ENCODE data around the gene DAW1.
"Not testable (repeated sequence)": the region's sequence is repeated elsewhere in the genome, so short reads cannot be mapped to it uniquely, and the experiment has no call there.

The DAW1 gene, protein sequence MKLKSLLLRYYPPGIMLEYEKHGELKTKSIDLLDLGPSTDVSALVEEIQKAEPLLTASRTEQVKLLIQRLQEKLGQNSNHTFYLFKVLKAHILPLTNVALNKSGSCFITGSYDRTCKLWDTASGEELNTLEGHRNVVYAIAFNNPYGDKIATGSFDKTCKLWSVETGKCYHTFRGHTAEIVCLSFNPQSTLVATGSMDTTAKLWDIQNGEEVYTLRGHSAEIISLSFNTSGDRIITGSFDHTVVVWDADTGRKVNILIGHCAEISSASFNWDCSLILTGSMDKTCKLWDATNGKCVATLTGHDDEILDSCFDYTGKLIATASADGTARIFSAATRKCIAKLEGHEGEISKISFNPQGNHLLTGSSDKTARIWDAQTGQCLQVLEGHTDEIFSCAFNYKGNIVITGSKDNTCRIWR
- total RNA-seq, result 0 reads per million in 4 donors

DNA sequence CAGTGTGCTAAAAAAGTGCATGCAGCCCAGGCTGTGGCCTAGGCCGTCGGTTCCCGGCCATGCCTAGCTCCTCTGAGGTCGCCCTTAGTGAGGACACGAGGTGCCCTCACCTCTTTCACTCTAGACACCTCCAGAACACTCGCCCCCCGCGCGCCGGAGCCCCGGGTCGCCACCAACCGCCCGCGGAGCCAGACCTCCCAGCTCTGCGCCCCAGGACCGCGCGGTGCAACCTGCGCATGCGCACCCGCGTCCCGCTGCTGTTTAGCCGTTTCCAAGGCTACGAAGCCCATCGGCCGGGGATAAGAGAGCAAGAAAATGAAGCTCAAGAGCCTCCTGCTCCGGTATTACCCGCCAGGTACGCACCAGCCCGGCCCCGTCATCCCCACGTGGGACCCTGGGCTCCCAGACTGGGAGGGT lies at the start of gene DAW1:
DAW1 (plus strand) TSS at position 257 of the 417 bp plus-strand sequence; CDS start at position 316, 59 bp downstream.
- DNase-seq, result peak in 4 of 5 donors; percentile 7 to 38 (median 18)

DNA sequence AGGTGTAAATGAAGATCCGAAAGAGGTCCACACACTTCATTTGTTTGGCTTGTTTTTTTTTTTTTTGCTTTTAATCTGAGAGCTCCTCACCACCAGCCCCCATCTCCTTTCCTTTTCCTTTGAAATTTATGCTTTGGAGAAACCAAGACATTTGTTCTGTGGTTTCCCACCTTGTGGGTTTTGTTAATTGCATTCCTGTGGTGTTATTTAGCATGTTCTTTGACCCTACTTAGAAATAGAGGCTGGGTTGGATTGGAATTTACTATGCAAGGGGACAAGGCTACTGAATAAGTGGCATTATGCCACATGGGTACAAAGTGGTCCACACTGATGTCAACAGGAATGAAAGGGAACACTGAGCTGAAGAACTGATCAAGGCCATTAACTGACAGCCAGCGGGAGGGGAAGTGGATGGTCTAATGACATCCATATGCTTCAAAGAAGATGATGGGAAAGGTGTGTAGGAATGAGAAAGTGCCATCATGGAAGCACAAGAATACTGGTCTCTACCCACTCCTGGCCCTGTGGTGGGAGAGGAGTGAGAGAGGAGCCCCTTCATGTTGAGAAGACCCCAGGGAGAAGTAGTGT lies 48.9 kb upstream of the DAW1 start:
- DNase-seq, result no peak

DNA sequence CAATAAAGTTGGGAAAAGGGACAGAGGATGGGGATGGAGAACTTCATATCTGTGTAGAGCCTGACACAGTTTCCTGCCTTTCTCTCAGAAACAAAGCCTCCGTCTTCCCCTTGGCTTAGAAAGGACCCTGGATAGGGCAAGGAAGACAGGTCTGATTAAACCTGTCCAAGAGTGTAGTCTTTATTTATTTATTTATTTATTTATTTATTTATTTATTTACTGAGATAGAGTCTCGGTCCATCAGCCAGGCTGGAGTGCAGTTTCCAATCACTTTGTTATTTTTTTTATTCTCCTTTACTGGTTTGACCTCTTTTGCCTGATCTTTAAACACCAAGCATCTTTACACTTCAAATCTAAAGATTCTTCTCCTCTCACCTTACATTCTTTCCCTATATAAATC lies 47.5 kb upstream of the DAW1 start:
- DNase-seq, result no peak

DNA sequence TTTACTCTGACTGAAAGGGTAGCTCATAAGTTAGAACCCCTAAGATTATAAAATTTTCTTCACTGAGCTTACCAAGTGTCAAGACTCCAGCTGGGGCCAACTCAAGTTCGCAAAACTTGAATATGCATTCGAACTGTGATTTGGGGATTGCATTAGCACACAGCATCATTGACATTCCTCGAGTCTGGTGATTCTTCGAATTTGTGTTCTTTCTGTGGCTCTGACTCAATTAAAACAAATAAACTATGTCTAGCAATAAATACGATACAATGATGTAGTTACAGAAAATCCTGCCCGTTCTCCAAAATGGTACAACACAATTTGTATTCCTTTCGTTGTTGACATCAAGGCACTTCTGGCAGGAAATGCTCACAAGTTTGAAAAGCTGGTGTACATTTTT lies 46.7 kb upstream of the DAW1 start:
- DNase-seq, result no peak

DNA sequence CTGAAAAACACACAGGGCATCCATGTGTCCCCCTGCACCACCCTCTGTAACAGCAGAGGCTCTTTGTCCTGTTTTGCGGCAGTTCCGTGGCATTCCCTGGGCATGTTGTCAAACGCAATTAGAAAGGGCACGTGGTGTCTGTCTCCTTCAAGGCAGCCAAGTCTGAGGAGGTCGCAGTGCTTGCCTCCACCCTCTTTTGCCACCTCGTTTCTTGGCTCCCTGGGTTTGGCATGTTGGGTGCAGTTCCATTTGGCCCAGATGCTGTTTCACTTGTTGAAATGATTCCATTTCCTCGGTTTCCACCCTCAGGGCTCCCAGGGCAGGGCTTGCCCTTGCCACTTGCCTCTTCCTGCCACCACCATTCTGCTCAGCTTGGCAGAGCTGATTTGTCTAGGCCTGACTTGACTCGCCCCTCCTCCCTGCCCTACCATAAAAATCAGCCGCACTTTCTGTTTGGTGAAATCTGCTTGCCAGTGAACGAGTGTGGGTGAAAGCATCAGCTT lies 45.4 kb upstream of the DAW1 start:
- peak in 1 of 5 donors; percentile 14 for DNase-seq

DNA sequence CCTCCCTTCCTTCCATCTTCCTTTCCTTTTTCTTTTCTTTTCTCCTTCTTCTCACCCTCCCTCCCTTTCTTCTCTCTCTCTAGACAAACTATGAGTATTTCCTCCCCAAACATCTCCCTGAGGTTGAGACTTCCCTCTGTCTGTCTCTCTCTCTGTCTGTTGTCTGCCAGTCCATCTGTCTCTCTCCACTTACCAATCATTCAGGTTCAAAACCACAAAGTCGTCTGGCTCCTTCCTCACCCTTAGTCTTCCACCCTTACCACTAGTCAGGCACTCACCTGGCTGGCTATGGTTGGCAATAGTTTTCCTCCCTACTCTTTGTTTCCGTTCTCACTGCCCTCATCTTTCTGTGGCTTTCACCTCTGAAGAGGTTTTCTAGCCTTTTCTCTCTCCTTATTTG lies 44.9 kb upstream of the DAW1 start:
- DNase-seq, result no peak

DNA sequence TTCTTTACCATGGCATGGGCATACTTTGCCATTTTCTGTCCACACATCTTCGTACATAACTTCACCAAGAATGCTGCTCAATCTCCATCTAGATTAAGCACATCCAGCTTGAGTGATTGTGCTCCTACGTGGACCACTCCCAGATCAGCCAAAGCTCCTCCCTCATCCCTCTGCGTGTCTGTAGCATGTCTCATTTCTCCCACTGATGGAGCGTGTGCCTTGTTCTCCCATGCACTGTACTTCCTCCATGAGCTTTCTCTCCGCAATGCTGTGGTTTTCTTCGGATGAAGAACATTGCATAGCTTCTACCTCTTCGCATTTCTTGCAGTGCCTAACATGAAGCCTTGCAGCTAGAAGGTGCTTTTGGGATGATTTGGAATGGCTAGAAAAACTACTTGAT lies 44.3 kb upstream of the DAW1 start:
- no peak for DNase-seq

DNA sequence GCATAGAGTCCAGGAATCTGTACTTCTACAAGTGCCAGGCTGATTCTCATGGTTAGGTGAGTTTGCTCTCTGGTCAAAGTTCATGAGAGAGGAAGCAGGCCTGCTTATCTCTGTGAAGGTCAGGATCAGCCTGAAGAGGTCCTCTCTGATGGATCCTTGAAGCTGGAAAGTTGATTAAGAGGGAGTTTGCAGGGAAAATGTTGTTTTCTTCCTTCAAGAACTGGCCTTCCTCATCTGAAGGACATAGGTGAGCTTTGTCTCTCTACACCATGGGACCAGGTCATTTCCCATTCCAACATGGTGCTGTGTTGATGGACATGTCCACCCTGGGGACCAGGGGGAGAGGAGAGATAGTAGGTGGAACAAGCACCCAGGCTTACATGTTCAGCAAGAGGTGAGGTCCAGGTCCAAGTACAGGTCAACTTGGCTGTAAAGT lies 42.9 kb upstream of the DAW1 start:
- DNase-seq, result no peak

DNA sequence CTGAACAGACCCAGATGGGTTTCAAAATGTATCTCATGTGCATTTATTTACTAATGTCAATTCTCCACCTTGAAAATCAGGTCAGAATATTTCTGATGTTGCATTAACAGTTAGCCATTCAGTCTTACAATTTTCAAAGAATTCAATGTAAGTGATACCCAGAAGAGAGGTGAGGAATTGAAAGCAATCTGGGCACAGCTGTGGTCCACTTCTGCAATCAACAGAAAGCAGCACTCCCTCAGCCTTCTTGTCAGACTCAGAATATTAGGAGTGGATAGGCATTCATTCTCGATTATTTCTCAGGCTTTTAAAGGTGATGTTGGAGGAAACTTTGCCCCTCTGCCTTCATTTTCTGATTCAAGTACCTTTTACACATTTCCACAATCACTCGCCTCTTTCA lies 42.1 kb upstream of the DAW1 start:
- DNase-seq, result no peak

DNA sequence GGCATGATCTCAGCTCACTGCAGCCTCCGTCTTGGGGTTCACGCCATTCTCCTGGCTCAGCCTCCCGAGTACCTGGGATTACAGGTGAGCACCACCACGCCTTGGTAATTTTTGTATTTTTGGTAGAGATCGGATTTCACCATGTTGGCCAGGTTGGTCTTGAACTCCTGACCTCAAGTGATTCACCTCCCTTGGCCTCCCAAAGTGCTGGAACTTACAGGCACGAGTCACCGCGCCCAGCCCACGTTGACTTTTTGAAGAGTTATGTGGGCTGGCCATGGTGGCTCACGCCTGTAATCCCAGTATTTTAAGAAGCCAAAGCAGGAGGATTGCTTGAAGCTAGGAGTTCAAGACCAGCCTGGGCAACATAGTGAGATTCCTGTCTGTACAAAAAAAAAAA lies 37.0 kb upstream of the DAW1 start:
- DNase-seq, result no peak

DNA sequence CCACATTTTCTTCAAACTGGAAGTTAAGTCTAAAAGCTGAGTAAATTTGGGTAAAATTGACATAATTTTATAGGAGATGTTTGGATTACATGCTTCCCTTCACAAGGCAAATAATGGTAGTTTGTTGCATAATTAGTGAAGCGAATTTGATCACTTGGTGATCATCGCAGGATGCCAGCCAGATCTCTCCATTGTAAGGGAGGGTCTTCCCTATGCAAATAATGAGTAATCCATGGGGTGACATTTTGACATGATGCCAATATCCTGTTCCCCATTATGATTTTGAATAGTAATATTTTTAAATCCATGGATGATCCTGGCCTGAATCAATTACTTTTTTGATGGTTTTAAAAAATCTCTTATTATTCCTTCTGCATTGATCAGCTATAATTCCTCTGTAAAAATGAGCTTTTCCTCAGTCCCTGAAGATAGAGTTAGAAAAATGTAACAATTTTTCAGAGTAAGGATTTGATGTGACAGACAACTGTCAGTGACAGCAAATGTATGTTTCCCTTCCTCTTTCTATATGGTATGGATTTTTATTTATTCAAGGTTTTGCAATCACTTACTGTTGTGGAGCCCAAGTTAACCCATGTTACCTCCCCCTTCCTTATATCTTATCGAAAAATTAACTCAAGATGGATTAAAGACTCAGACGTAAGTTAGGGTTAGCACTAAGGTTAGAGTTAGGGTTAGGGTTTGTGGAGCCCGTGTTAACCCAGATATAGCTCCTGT lies 36.3 kb upstream of the DAW1 start:
- DNase-seq, result no peak

DNA sequence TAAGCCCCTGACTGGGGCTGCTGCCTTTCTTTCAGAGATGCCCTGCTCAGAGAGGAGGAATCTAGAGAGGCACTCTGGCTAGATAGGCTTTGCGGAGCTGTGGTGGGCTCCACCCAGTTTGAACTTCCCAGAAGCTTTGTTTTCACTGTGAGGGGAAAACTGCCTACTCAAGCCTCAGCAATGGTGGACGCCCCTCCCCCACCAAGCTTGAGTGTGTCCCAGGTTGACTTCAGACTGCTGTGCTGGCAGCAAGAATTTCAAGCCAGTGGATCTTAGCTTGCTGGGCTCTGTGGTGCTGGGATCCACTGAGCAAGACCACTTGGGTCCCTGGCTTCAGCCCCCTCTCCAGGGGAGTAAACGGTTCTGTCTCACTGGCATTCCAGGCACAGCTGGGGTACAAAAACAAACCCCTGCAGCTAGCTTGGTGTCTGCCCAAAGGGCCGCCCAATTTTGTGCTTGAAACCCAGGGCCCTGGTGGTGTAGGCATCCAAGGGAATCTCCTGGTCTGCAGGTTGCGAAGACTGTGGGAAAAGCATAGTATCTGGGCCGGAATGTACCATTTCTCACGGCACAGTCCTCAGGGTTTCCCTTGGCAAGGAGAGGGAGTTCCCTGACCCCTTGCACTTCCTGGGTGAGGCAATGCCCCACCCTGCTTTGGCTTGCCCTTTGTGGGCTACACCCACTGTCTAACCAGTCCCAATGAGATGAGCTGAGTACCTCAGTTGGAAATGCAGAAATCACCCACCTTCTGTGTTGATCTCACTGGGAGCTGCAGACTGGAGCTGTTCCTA lies 31.9 kb upstream of the DAW1 start:
- not testable (repeated sequence) for DNase-seq

DNA sequence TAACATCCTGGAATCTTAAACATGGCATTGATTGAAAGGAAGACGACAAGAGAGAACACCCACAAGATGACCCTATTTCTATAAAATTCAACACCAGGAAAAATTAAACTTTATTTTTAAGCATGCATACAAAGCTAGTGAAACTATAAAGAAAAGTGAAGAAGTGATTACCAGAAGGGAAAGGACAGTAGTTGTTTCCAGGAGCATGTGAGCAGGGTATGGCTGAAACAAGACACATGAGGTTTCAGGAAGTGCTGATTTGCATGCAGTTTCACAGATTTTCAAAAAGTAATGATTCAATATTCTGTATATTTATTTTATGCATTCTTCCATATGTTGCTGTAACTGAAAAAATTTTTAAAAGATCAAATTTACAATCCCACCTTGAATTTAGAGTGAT lies 24.6 kb upstream of the DAW1 start:
- DNase-seq, result no peak

DNA sequence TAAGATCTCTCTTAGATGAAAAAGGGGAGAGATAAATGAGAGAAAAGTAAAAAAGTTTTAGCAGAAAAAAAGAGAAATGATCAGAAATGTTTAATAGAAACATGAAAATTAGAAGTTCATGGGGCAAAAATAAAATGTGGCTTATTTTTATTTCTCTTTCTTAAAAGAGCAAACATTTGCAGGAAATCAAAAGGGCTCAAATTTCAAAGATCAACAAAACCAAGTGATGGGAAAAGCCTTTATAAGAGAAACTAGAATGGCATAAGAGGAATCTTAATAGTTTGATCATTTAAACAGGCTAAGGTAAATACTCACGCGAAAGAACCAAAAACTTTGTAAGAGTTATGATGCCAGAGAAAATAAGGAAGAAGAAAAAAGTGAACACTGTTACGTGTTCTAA lies 23.3 kb upstream of the DAW1 start:
- no peak for DNase-seq

DNA sequence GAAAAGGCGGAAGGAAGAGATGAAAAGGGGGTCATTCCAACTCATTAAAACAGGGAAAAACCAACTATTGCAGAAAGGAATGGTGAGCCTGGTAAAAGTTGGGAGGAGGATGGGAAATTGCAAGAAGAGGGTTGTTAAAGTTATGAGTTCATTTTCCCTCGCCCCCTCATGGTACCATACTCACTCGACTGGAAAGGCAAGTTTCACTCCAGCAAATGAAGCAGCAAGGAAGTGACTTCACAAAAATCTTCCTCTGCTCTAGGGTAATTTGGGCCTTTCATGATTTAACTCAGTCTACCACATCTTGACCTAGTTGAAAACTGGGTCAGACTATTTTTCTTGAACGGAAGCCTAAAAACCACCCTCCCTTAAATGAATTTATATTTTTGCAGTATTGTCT lies 22.8 kb upstream of the DAW1 start:
- no peak for DNase-seq

DNA sequence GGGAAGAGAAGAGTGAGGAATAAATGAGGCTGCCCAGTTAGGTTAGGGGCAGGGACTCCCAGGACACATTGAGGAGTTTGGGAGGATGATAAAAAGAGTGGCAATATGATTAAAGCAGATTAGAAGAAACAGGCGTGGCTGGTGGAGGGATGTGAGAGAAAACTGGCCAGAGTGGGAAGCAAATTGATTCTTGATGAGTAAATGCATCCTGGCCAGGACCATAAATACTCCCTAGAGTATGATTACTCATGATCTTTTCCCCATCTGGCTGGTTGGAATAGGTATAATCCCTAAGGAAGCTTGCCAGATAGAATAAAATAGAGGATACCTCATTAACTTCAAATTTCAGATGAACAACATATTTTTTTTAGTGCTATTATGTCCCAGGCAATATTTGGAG lies 21.5 kb upstream of the DAW1 start:
- DNase-seq, result no peak

DNA sequence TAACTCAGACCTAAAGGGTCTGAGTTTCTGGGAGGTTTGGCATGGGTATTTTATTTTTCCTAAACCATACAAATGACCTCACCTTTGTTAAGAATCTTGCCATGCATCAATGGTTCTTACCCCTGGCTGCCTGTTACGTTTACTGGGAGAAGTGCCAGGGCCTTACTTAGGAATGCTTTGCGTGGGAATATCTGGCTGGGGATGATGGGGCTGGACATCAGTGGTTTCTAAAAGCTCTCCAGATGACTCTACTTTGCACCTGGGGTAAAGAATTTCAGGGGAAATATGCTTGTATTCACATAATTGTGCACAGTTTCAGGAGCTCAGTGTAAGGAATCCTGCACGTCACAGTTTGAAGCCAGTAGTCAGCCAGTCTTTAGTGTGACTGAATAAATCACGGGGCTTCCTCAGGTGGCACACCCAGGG lies 18.2 kb upstream of the DAW1 start:
- no peak for DNase-seq

DNA sequence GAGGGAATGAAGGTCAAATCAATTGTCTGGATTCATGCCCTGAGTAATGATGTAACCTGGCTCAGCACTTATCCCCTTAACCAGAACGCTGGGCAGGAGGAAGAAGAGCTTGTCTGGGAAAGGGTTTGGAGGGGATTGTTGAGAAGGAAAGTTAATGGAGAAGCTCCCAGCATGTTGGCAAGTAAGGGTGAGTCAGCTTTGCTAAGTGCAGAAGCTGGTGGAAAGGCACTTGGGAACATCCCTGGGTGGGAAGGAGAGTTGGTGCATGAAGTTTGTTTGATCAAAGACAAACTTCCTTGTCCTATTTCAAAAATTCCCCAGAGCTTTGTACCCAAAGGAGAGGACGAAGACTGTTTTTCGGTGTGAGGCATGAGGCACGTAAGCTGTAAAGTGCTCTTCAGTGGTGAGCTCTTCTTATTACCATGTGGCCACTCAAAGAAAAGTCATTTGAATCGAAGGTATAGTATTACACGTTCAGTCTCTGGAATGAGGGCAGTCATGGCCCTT lies 17.6 kb upstream of the DAW1 start:
- no peak for DNase-seq

DNA sequence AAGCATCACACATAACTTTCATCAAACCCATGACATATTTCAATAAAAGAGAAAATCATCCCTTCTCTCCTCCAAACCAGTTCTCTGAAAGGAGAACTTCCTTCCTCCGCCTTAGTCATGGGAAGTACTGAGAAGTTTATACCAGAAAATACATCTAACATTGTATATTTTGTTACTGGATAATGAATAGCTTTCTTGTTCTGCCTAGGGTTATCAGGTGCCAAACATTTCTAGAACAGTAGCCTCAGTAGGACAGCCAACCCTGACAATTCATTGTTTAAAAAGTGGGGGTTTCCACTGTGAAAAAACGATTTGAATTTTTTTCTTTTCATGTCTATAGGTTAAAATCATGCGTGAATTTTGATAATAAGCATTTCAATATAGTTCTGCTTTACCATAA lies 16.0 kb upstream of the DAW1 start:
- no peak for DNase-seq

DNA sequence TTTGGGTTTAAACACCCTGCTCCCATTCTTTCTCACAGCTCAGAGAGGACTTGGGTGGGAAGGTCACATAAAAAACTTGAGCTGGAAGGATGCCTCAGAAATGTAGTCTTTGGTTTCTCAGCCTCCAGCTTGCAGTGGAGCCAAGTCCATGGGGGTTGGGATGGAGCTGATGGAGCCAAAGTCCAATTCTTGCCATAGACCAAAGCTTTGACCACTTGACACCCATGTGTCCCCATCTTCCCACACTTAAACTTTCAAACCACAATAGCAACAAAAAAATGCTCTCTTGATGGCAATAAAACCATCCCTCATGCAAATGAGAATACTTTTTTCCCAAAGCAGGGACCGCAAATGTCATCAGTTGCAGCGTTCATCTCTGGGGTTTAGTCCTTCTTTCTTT lies 14.7 kb upstream of the DAW1 start:
- DNase-seq, result no peak

DNA sequence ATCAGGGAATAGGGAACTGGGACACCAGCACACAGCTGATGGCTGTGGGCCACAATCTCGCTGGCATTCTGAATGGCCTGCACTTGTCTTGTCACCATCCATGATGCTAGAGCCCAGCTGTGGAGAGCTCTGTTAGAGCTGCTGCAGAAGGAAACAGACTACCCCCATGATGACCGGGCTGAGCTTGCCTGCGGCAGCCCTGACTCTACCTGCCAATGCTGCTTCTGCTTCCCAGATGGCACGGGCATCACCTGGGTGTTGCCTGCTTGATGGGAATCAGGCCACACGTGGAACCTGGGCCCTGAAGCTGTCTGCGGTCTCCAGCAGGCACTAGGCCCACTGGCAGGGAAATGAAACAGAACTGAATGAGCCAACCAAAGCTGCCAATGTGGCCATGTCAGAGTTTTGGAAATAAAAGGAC lies 11.2 kb upstream of the DAW1 start:
- no peak for DNase-seq

DNA sequence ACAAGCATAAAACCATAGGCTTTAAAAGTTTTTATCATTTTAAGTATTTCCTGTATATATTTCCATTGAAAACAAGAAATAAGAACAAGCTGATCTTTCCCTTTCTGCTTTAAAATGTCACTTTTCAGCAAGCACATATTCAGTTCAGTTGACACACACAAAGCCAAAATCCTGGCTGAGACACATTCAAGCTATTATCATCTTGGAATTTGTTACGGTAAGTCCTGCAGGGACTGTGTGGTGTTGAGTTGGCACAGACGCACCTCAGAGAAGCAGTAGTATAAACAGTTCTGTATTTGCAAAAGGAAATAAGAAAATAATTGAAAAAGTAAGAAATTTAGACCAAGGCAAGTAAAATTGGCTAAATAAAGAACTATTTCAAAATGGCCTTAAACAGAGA lies 10.4 kb upstream of the DAW1 start:
- no peak for DNase-seq

Data from T-helper 1 cell (primary cell).